HG03521 (cell line): ENCODE results near the gene TMEM204.

ENCODE experiments used
- ATAC-seq: cut with Tn5 transposase; IDR thresholded peaks from one replicate; pipeline ENCODE4 v1.9.1; 2021; ENCODE audit warnings: mild to moderate bottlenecking, moderate library complexity; ENCODE audit not compliant: unreplicated experiment

TMEM204 gene

GRCh38 chr16:1536601-1537000 is 3.1 kb downstream of the TMEM204 start:
- ATAC-seq = no peak

- ATAC-seq = no peak
Measured at GRCh38 chr16:1537138-1537577, 3.7 kb downstream of the TMEM204 start.

GRCh38 chr16:1537763-1538289 is 4.4 kb downstream of the TMEM204 start:
- no peak for ATAC-seq

GRCh38 chr16:1538804-1539520 is 5.5 kb downstream of the TMEM204 start:
- ATAC-seq = no peak

- ATAC-seq = no peak
Measured at GRCh38 chr16:1539720-1540555, 6.5 kb downstream of the TMEM204 start.

GRCh38 chr16:1540556-1540855 is 7.0 kb downstream of the TMEM204 start:
- no peak for ATAC-seq

GRCh38 chr16:1541293-1542165 is 8.1 kb downstream of the TMEM204 start:
- ATAC-seq = no peak

- ATAC-seq = no peak
Measured at GRCh38 chr16:1542166-1542500, 8.7 kb downstream of the TMEM204 start.

- ATAC-seq = no peak
Measured at GRCh38 chr16:1542533-1542932, 9.1 kb downstream of the TMEM204 start.

- no peak for ATAC-seq
Measured at GRCh38 chr16:1543085-1543896, 9.8 kb downstream of the TMEM204 start.

- no peak for ATAC-seq
Measured at GRCh38 chr16:1545044-1546040, 11.9 kb downstream of the TMEM204 start.

GRCh38 chr16:1546430-1546829 is 13.0 kb downstream of the TMEM204 start:
- no peak for ATAC-seq

GRCh38 chr16:1548233-1548632 is 14.8 kb downstream of the TMEM204 start:
- no peak for ATAC-seq

- ATAC-seq = no peak
Measured at GRCh38 chr16:1548727-1549126, 15.3 kb downstream of the TMEM204 start.

GRCh38 chr16:1550069-1550468 is 16.6 kb downstream of the TMEM204 start:
- ATAC-seq = no peak

GRCh38 chr16:1550696-1551095 is 17.2 kb downstream of the TMEM204 start:
- no peak for ATAC-seq

GRCh38 chr16:1551166-1551565 is 17.7 kb downstream of the TMEM204 start:
- no peak for ATAC-seq

GRCh38 chr16:1552129-1552528 is 18.7 kb downstream of the TMEM204 start:
- no peak for ATAC-seq
